ENCODE results near the gene C1RL.

The C1RL gene

DNA sequence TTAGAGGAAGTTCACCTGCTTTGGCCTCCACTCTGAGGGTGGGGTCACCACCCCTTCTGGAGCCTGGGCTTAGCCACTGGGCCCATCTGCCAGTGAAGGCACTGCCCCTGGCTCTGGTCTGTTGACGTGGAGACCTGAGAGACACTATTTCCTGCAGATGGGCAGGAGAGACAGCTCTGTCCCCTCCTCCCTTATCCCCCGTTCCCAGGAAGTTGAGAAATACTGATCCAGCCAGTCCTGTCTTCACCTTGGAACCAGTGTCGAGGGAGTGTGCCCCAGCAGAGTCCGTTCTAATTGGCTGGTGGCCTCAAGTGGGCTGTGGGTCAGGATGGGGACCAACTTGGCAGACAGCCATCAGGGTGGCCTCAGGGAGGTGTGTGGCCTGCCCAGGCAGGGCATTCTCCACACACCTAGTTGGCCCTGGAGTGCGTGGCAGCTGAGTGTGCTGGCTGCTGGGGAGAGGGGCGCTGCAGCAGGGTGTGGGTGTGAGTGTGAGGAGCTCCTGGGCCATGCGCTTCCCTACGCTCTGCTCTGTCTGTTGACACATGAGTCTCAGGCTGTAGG is 46.5 kb upstream of the C1RL start:
- no peaks in the 10 kb centered on the region for H3K27me3 ChIP-seq (ENCODE audit: insufficient read depth, poor library complexity, severe bottlenecking)
- no peak overlapping the region for H3K27ac ChIP-seq (replicated peaks)
- DNase-seq (ENCODE audit: low read depth in 1 of 2, low spot score in 1 of 2) = no peak
- TF ChIP-seq, protein P1, sequence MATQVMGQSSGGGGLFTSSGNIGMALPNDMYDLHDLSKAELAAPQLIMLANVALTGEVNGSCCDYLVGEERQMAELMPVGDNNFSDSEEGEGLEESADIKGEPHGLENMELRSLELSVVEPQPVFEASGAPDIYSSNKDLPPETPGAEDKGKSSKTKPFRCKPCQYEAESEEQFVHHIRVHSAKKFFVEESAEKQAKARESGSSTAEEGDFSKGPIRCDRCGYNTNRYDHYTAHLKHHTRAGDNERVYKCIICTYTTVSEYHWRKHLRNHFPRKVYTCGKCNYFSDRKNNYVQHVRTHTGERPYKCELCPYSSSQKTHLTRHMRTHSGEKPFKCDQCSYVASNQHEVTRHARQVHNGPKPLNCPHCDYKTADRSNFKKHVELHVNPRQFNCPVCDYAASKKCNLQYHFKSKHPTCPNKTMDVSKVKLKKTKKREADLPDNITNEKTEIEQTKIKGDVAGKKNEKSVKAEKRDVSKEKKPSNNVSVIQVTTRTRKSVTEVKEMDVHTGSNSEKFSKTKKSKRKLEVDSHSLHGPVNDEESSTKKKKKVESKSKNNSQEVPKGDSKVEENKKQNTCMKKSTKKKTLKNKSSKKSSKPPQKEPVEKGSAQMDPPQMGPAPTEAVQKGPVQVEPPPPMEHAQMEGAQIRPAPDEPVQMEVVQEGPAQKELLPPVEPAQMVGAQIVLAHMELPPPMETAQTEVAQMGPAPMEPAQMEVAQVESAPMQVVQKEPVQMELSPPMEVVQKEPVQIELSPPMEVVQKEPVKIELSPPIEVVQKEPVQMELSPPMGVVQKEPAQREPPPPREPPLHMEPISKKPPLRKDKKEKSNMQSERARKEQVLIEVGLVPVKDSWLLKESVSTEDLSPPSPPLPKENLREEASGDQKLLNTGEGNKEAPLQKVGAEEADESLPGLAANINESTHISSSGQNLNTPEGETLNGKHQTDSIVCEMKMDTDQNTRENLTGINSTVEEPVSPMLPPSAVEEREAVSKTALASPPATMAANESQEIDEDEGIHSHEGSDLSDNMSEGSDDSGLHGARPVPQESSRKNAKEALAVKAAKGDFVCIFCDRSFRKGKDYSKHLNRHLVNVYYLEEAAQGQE (IDR thresholded peaks at IDR 0.05; ENCODE audit: insufficient replicate concordance, low read depth) = no peak
- no peak for TF ChIP-seq SPI1 (IDR thresholded peaks at IDR 0.05; ENCODE audit: borderline replicate concordance, low read depth)
- TF ChIP-seq GABPA (IDR thresholded peaks at IDR 0.05; ENCODE audit: low read depth) = no peak
- no peak for TF ChIP-seq POLR2AphosphoS5 (IDR thresholded peaks at IDR 0.05; ENCODE audit: low read depth)
- no peak for TF ChIP-seq CTCF (IDR thresholded peaks at IDR 0.05; ENCODE audit: insufficient read depth, low read length)
- H3K4me3 ChIP-seq (replicated peaks; ENCODE audit: insufficient read depth, low read length) = no peak overlapping the region

DNA sequence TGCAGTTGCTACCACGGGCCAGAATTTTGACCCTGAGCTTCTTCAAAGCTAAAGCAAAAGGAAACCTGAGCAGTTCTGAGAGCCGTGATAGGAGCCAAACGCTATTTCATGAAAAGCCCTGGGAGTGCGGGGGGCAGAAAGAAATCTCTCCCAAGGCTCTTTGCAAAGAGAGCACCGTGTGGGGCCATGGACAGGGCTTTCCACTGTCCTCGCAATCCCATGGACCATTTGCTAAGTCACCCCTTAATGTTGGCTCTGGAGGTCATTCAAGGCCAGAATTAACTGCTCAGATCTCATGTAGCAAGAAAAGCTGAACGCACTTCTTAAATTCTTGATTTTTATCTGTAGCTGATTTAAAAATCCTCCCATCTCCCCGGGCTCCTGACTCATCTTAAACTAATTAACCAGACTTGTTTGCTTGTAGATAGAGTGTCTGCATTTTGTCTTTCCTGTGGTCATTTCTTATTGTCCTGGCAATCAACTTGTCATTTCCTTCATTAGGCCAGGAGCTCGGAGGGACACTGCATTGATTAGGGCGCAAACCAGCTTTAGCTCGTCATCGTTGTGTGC is 46.0 kb upstream of the C1RL start:
- no peak overlapping the region for H3K4me3 ChIP-seq (replicated peaks; ENCODE audit: insufficient read depth, low read length)
- no peaks in the 10 kb centered on the region for H3K27me3 ChIP-seq (ENCODE audit: insufficient read depth, poor library complexity, severe bottlenecking)
- H3K27ac ChIP-seq (replicated peaks) = no peak overlapping the region
- TF ChIP-seq SPI1 (IDR thresholded peaks at IDR 0.05; ENCODE audit: borderline replicate concordance, low read depth) (no peak), CTCF (IDR thresholded peaks at IDR 0.05; ENCODE audit: insufficient read depth, low read length) (no peak), GABPA (IDR thresholded peaks at IDR 0.05; ENCODE audit: low read depth) (no peak), POLR2AphosphoS5 (IDR thresholded peaks at IDR 0.05; ENCODE audit: low read depth) (no peak)
- no peak for DNase-seq (ENCODE audit: low read depth in 1 of 2, low spot score in 1 of 2)

- Histone ChIP-seq H3K27me3 (ENCODE audit: insufficient read depth, poor library complexity, severe bottlenecking) (peaks cover 2% of the 10 kb centered on the region), H3K27ac (replicated peaks) (no peak overlapping the region), H3K4me3 (replicated peaks; ENCODE audit: insufficient read depth, low read length) (no peak overlapping the region)
- TF ChIP-seq, protein P1 (IDR thresholded peaks at IDR 0.05; ENCODE audit: insufficient replicate concordance, low read depth) = no peak
- no peak for TF ChIP-seq CTCF (IDR thresholded peaks at IDR 0.05; ENCODE audit: insufficient read depth, low read length)
- no peak for TF ChIP-seq POLR2AphosphoS5 (IDR thresholded peaks at IDR 0.05; ENCODE audit: low read depth)
- TF ChIP-seq GABPA (IDR thresholded peaks at IDR 0.05; ENCODE audit: low read depth) = no peak
- no peak for TF ChIP-seq SPI1 (IDR thresholded peaks at IDR 0.05; ENCODE audit: borderline replicate concordance, low read depth)
- DNase-seq (ENCODE audit: low read depth in 1 of 2, low spot score in 1 of 2) = no peak
Measured at GRCh38 chr12:7154042-7154441, 45.0 kb upstream of the C1RL start.

Data from HL-60 (cell line).